NCI-H2081 treated with DMSO at 0.1 percent for 48 hours (cell line): ENCODE measurements around the gene GJB1.
"Not testable (repeated sequence)": the region's sequence is repeated elsewhere in the genome, so short reads cannot be mapped to it uniquely, and the experiment has no call there.

Experiments
- DNase-seq: peaks from one replicate; lab custom pipeline; 2025; lab: John Stamatoyannopoulos, UW

The GJB1 gene

DNA sequence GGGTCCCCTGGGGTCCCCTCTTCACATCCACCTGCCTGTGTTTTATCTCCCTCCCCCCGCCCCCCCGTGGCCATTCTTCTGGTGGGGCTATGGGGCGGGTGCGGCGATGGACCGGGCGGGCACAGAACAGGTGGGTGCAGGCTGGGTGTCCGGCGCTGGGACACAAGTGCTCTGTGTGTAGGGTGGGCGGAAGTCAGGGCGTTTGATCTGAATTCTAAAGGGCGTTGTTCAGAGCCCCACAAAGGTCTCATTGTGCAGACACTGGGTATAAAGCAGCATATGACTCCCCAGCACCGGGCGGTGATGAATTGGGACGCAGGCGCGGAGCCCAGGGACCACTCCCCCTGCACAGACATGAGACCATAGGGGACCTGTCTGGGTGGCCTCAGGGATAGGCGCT, at the start of gene GJB1:
GJB1 (plus strand) TSS at position 296 of the 400 bp plus-strand sequence. CDS start 484 bp downstream, outside the sequence.
- DNase-seq, result no peak

DNA sequence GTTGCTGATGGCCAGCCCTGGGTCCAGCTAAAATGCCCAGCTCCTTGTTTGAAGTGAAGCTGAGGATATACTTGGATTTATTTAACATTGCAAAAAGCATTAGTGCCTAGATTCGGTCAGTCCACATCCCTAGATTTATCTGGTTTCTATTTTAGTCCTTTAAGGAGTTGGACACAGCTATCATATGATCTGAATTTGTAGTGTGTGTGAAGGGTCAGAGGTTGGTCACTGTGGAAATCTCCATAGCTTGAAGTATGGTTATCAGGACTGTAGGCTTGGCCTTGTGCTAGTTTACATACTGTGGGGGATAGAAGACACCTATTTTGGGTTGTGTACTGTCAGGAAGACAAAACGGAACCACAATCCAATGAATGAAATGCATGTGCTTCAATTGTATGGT, 49.6 kb upstream of the GJB1 start:
- DNase-seq, result no peak

DNA sequence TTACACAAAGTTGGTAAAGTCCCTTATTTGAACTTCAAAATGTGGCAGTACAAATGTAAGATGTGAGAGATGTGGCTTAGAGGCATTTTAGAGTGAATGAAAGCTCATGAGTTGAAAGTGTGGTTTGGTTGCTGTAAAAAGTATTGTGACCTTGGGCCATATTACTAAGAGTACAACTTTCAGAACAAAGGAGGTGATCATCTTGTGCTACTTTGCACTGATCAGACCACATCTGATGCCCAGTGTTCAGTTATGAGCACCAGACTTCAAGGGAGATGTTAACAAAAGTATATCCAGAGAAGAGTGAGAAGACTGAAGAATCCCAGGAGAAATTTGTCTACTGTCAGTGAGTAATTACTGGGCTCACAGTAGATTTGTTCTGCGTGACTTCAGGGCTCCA, 48.2 kb upstream of the GJB1 start:
- no peak for DNase-seq

DNA sequence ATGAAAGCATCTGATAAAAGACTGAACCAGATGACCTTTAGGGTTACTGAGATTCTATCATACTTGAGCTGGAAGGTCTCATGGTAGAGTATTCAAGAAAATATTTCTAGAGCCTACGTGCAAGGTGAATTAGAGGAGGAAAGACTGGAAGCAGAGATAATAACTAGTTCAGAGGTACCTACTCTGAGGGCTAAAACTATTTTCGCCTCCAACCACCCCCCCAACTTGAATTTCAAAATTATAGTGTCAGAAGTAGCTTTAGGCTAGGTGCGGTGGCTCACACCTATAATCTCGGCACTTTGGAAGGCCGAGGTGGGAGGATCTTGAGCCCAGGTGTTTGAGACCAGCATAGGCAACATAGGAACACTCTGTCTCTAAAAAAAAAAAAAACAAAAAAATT, 47.5 kb upstream of the GJB1 start:
- DNase-seq, result no peak

DNA sequence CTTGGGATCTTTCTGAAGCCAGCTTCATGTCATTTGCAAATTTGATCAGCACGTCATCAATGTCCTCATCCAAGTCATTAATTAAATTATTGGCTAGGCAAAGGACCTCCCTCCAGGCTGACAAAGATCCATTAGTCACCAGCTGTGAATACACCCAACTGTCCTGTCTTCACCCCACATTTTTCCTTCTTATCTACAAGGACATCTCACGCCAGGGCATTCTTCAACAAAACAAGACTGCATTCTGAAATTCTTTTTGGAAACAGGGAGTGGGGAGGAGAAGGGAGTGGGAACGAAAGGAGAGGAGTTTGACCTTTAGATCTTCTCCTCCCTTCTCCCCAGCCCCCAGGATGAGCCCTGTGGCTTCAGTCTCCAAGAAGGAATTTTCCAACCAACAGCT, 45.7 kb upstream of the GJB1 start:
- DNase-seq, result no peak

DNA sequence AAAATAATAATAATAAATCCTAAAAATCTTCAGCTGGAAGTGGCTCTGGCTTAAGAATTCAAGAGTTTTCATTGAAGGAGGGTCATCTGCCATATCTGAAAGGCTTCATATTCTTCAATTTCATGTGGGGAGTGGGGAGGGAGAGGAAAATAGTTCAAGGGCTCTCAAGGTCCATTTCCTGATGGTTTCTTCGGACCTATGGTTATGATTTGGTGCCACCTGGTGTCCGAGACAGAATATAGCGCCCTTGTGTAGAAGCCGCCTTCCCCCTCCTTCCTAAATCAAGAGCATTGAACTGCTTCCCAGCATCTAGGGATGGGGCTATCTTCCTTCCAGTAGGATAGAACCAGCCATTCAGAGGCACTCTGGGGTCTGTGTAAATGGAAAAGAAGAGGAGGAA, 44.1 kb upstream of the GJB1 start:
- DNase-seq, result no peak

DNA sequence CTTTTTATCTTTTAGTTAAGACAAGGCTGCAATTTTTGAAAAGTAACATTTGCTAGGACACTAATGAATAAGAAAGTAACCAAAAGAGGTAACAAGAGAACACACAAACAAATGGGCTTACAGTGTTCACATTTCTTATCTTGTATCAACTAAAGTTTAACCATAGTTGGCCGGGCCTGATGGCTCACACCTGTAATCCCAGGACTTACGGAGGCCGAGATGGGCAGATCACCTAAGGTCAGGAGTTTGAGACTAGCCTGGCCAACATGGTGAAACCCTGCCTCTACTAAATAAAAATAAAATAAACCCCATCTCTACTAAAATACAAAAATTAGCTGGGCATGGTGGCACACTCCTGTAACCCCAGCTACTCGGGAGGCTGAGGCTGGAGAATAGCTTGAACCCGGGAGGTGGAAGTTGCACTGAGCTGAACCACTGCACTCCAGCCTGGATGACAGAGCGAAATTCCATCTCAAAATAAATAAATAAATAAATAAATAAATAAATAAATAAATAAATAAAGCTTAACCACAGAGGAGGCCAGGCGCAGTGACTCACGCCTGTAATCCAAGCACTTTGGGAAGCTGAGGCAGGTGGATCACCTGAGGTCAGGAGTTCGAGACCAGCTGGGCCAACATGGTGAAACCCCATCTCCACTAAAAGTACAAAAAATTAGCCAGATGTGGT, 42.3 kb upstream of the GJB1 start:
- DNase-seq, result not testable (repeated sequence)

DNA sequence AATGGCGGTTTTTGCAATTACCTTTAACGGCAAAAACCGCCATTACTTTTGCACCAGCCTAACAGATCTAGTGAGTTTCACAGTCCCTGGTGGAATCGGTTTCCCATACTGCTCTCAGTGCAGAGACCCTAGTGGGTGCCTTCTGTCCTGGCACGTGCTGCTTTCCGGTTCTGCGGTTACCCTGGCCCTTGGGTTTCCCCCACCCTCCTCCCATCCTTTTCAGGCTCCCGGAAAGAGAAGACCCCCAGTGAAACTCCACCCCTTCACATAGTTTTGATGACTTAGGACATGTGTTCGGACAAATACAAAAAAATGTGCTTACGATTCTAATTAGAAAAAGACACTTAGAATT, 41.5 kb upstream of the GJB1 start:
- DNase-seq, result no peak

DNA sequence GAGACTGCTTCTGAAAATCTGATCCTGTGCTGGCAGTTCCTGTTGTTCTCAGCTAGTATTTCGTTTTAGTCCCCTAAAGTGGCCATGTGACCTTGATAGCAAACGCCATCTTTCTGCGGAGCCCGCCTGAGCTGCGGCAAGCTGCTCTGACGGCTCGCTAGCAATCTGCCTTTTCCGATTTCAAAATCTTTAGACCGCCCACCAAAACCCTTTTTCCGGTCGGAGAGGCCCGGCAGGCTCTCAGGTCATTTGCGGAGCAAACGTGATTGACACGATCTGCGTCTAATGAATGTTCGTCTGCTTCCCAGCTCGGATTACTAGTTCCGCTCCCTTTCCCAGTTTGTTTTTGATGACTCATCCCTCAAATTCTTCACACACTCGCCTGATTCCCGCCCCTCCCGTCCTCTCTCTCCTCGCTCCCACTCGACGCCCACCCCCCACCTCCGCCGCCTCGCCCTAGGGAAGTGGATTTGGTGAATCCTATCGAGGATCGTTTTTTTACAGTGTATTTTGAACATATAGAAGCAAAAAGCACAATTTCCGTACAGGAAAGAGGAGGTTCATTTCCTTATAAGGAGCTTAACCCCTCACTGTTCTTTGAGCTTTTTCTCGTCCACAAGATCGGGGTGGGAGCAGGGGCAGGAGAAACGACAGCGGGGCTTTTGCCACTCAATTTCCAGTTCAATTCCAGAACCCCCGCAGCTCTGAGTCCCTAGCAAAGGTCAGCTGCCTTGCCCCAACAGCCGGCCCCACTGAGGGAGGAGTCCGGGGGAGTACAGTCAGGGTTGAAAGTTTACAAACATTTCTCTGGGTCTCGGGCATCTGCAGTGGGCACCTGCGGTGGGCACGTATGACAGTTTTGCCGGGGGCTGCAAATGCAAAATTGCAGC, 40.9 kb upstream of the GJB1 start:
- peak; percentile 92 for DNase-seq

DNA sequence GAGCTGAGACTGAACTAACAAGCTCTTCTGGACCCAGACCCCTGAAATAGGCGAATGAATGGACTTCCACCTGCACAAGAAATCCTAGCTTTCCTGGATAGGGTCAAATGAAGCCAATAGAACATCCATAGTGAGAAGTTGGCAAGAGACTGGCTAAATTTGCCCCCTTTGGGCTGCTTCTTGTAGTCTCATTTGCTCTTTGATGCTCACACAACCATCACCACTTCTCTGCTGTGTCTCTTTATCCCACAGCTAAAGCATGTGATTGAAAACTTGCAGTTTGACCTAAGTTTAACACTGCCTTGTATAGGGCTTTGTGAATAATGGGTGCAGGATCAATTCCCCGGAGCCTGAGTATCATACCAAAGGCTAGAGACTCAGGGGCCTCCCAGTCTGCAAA, 40.2 kb upstream of the GJB1 start:
- DNase-seq, result no peak

DNA sequence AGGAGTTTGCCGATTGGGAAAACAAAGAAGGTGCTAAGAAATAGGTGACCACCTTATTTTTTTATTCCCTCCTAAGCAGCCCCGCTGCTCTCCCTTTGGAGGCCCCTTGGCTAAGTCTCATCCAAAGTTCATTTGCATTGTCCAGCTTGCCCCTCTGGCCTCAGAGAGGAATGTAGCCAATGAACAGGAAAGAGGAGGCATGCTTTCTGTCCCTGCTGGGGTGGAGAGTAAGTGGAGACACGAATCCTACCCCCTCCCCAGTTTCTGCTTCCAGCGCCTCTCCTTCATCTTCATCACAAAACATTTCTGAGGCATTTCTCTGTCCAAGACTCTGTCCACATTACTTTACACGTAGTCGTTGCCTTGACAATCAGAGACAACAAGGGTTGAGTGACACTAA, 39.7 kb upstream of the GJB1 start:
- no peak for DNase-seq

DNA sequence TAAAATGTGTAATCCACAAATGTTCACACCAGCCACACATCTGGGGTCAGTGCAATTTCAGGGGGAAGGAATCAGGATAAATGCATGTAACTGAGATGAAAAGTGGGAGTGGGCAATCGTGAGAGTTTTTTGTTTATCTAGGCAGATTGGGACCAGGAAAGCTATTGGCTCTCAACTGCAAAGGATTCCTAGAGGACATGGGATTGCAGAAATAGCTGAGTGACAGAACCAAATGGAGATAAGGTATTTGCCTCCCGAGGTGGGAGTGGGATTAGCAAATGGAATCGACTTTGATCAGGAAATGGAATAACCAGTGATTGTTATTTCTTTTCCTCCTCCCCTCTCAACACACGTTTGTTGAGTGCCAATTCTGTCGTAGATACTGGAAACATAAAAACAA, 38.9 kb upstream of the GJB1 start:
- DNase-seq, result no peak

DNA sequence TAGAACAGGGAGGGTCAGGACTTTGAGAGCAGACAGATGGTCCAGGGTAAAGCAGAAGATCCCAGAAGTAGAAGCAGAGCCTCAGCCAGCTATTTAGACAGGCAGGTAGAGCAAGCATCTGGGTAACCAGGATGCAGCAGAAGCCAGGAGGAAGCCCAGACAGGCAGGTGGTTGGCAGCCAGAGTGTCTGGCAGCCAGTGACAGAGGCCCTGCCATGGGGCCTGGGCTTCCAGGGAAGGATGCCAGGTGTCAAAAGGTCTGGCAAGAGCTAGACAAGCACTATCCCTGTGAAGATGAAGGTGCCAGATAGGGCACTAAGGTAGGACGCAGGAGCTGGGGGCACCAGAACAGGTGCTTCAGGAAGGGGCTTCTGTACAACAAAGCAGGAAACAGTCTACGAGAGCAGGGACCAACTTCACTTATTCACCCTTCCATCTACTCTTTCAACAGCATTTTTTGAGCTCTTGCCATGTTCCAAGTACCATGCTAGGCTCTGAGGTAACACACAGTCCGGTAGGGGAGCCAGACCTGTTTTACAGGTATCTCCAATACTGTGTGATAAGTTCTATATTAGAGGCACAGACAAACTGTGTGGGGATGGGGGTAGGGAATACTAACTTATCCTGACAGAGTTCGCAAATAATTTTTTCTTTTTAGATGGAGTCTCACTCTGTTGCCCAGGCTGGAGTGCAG, 38.1 kb upstream of the GJB1 start:
- DNase-seq, result no peak

DNA sequence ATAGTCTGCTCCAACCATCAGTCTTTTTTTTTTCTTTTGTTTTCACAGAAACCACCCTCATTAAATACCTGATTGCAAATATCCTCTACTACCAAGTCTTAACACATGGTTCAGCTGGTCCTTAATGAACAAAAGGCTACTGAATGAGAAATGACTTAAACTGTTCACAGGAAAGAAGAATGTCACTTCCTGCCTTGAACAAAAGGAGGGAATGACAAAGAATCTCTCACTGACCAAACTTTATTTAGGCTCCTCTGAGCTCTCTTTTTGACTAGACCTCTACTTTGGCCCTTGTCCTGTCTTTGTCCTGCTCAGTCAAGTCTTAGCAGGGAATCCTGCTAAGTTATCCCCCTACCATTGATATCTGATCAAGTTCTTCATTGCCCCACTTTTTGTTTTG, 31.8 kb upstream of the GJB1 start:
- no peak for DNase-seq

DNA sequence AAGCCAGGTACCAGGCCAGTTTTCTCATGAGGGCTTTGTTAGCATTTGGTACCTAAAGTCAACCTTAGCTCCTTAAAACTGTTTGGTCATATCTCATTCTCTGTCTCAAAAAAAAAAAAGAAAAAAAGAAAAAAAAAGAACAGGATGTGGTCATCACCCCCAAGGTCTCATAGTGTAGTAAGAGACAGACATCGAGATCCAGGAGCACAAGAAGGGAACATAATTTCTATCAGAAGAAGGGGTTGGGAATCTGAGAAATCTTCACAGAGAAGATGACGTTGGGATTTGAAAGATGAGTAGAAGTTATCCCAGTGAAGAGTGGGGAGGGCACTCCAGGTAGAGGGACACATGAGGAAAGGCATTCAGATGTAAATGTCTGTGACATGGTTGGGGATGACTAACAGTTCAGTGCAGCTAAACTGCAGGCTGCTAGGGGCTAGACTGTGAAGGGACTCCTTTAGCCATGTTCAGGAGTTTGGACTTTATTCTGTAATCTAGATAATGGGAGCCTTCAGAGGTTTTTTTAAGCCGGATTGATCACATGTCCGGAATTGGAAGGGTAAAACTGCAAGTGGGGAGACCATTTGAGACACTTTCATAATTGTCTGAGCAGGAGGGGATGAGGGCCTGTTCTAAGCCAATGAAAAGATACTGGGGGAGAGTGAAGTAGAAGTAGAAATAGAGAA, 26.9 kb upstream of the GJB1 start:
- DNase-seq, result no peak

DNA sequence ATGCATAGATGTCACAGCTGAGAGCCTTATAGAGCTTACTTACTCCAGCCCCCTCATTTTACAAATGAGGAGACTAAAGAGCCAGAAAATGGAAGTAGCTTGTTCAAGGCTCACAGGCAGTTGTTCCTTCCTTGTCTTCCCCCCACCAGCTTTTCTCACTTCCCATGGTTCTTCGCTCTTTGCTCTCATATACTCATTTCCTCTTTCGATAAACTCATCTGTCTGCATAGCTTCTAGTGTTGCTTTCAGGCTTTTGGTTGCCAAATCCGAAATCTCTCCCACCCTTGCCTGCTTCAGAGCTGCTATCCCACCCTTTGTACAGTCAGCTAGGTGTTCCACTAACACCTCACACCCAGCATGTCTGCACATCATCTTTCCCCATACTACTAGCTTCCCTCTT, 25.0 kb upstream of the GJB1 start:
- DNase-seq, result no peak

DNA sequence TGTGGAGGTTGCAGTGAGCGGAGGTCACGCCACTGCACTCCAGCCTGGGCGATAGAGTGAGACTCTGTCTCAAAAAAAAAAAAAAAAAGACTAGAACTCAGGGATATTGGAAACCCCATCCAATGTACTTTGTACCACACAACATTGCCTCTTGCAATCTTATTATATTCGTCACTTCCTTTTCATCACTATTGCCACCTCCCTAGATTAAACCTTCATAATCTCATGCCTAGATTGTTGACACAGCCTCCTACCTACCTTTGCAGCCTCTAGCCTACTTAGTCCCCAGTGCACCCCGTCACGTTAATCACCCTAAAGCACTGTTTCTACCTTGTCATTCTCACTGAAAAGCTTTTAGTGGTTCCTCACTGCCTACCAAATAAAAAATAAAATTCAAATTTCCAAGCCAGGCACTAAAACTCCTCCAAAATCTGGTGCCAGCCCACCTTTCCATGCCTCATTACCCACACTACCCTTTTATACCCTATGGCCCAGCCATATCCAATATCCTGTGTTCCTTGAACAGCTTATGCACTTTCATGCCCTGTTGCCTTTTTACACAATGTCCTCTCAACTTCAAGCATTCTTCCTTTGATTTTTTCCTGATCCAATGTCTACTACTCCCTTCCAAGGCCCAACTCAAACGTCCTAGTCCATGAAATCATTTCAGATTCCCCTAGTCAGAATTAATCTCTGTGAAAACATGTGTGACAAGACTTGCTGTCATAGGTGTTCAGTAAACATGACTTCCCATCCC, 23.6 kb upstream of the GJB1 start:
- no peak for DNase-seq

DNA sequence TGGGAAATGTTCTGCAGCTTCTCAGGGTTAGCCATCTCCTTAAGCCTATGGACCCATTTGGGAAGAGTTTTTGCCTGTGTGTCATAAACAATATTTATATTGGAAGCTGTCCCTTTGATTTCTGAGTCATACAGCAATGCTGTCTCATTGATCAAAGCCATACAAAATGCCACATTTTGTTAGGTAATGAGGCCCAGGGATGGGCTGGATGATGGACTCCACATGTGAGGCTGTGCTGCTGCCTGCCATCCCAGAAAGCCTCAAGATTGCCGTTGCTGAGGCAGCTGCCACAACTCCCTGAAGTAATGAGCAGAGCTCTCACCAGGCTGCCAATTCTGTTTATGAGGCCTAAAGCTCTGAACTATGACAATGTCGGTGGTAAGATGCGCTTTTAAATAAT, 12.2 kb upstream of the GJB1 start:
- DNase-seq, result no peak

DNA sequence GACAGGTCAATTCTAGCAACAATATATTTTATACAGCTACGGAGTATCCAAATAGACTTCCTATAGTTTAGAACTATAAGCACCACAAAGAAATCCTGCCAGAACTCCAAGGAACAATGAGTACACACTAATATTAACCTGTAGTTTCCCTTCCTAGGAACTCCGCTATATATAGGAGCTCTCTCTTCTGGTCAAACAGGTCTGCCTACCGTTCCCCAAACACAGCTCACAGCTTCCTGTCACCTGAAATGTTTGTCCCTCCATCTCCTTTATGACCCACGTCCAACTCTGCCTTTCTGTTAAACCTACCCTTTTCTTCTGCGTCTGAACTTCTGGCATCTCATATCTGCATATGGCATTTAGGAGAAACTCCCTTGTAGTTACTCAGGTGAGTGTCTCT, 10.5 kb upstream of the GJB1 start:
- DNase-seq, result no peak

DNA sequence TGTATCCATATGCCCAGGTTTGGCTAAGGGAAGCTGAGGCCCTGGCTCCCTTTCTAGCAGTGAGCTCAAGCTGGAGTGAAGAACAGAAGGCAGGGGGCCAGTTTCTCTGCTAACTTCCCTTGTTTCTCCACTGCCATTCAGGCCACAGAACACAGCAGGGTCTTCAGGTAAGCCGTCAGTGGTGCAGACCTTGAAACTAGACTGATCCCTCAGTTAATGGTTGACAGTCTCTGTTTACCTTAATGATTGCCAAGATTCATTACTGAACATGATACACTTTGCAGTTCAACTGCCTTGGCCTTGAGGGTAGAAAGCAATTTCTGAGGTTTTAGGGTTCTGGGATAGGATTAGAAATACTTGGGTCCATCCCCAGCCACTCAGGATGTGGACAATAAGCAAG, 8.9 kb upstream of the GJB1 start:
- DNase-seq, result no peak

DNA sequence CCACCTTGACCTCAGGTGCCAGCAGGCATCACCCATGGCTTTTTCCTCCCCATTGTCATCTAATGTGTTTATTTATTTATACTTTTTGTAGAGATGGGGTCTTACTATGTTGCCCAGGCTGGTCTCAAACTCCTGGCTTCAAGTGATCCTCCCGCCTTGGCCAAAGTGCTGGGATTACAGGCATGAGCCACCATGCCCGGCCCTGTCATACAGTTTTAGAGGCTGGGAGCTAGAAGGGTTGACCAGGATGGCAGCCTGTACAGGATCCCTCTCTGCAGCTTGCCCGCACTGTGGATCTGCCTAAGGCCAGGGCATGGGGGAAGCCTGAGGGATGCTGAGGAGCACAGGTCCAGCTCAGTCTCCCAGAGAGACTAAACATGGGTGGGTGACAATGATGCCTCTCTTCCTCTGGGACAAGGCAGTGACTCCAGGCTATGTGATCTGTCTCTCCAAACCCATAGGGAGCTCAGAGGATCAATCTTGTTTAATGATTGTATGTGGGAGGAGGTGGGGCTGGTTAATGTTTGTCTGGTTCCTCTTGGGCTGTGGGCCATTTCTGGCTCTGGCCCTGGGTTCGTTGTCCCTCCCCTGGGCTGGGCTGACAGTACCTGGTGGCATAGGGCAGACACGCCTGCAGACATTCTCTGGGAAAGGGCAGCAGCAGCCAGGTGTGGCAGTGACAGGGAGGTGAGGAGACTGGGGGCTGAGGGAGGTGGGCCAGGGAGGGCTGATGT, 8.3 kb upstream of the GJB1 start:
- no peak for DNase-seq
